NCI-H1105 treated with DMSO at 0.1 percent for 48 hours (cell line): Measurements from ENCODE around the gene CARS2.
"Not testable (repeated sequence)": the region's sequence is repeated elsewhere in the genome, so short reads cannot be mapped to it uniquely, and the experiment has no call there.

ENCODE experiments used
- DNase-seq: peaks from one replicate; lab custom pipeline; 2025; lab: John Stamatoyannopoulos, UW

CARS2 gene

GRCh38 chr13:110682746-110683145, 23.2 kb downstream of the CARS2 start:
- no peak for DNase-seq

- no peak for DNase-seq
Observed at GRCh38 chr13:110681868-110682550, 23.9 kb downstream of the CARS2 start.

- no peak for DNase-seq
Observed at GRCh38 chr13:110680852-110681251, 25.1 kb downstream of the CARS2 start.

GRCh38 chr13:110677731-110678545, 28.0 kb downstream of the CARS2 start:
- DNase-seq: no peak

- no peak for DNase-seq
Observed at GRCh38 chr13:110676595-110677587, 29.0 kb downstream of the CARS2 start.

- not testable (repeated sequence) for DNase-seq
Observed at GRCh38 chr13:110669814-110670213, 36.1 kb downstream of the CARS2 start.

- no peak for DNase-seq
Observed at GRCh38 chr13:110669036-110669435, 36.9 kb downstream of the CARS2 start.

- DNase-seq: no peak
Observed at GRCh38 chr13:110666255-110666533, 39.7 kb downstream of the CARS2 start.

- DNase-seq: no peak
Observed at GRCh38 chr13:110665491-110666254, 40.2 kb downstream of the CARS2 start.

GRCh38 chr13:110664673-110665072, 41.2 kb downstream of the CARS2 start:
- DNase-seq: no peak

GRCh38 chr13:110664041-110664440, 41.9 kb downstream of the CARS2 start:
- no peak for DNase-seq

GRCh38 chr13:110663491-110663890, 42.4 kb downstream of the CARS2 start:
- no peak for DNase-seq

GRCh38 chr13:110662777-110663443, 43.0 kb downstream of the CARS2 start:
- no peak for DNase-seq

- DNase-seq: no peak
Observed at GRCh38 chr13:110662091-110662490, 43.8 kb downstream of the CARS2 start.

GRCh38 chr13:110661256-110661655, 44.7 kb downstream of the CARS2 start:
- no peak for DNase-seq

- not testable (repeated sequence) for DNase-seq
Observed at GRCh38 chr13:110658218-110658911, 47.6 kb downstream of the CARS2 start.

GRCh38 chr13:110657196-110657595, 48.7 kb downstream of the CARS2 start:
- DNase-seq: no peak

- no peak for DNase-seq
Observed at GRCh38 chr13:110653851-110654250, 52.1 kb downstream of the CARS2 start.

- DNase-seq: no peak
Observed at GRCh38 chr13:110653271-110653670, 52.6 kb downstream of the CARS2 start.

GRCh38 chr13:110652764-110653163, 53.2 kb downstream of the CARS2 start:
- DNase-seq: no peak
